H1 (cell line): ENCODE data around the gene SPINT2. TPM values are rescaled to one million over a fixed set of nuclear protein-coding genes. Genes with fewer than 3 reads are reported as not detected.

Experiments used
- CBX8 ChIP-seq: fragments of 300-800, 300-1000 bp; sonication (generic); IDR thresholded peaks from 2 replicates; pipeline ENCODE4 v1.7.1; 2016; ENCODE audit warnings: low read depth, low read length, borderline replicate concordance
- EP300 ChIP-seq, 2 experiments: IDR thresholded peaks; 1 replicate in 1 of 2; 2 replicates in 1 of 2; pipeline ENCODE4 v1.6.1; 2011 to 2012; ENCODE audit warnings: low read depth in 2 of 2, low read length in 2 of 2, mild to moderate bottlenecking in 2 of 2, borderline replicate concordance in 1 of 2, inconsistent platforms in 1 of 2, moderate library complexity in 1 of 2
- EZH2 ChIP-seq: fragments of 200-600 bp; sonication (generic); IDR thresholded peaks from 2 replicates; pipeline ENCODE4 v1.7.1; 2012; ENCODE audit warnings: low read depth, mild to moderate bottlenecking, moderate library complexity, low read length, inconsistent platforms; ENCODE audit not compliant: severe bottlenecking
- GTF2F1 ChIP-seq: IDR thresholded peaks from 2 replicates; pipeline ENCODE4 v1.6.1; 2012; ENCODE audit warnings: low read depth, low read length, improper control_type of control experiment, borderline replicate concordance
- POU5F1 ChIP-seq: IDR thresholded peaks from 2 replicates; pipeline ENCODE4 v1.6.1; 2011; ENCODE audit warnings: low read depth, mild to moderate bottlenecking, low read length, moderate library complexity
- RAD21 ChIP-seq, 2 experiments: IDR thresholded peaks in 1 of 2; conservative IDR thresholded peaks in 1 of 2; 2 replicates each; pipeline ENCODE4 v1.6.1; 2011; ENCODE audit warnings: low read depth in 2 of 2, low read length in 2 of 2, improper control_type of control experiment in 1 of 2, inconsistent platforms in 1 of 2, mild to moderate bottlenecking in 1 of 2, moderate library complexity in 1 of 2
- RXRA ChIP-seq: IDR thresholded peaks from 2 replicates; pipeline ENCODE4 v1.6.1; 2011; ENCODE audit warnings: low read depth, mild to moderate bottlenecking, low read length, moderate library complexity; ENCODE audit not compliant: insufficient read depth
- ZNF274 ChIP-seq: IDR thresholded peaks from 2 replicates; pipeline ENCODE4 v1.7.0; 2012; ENCODE audit warnings: low read length, borderline replicate concordance; ENCODE audit errors: extremely low read depth
- polyA plus RNA-seq, 7 experiments: library from polyadenylated mRNA; depleted of rRNA in 3 of 7; stranded (reverse) in 5 of 7; unstranded in 2 of 7; fragments of >200 nt in 5 of 7; fragments of 200-250 nt in 2 of 7; gene quantifications; 1 replicate in 5 of 7; 2 replicates in 1 of 7; 4 replicates in 1 of 7; pipeline versions ENCODE4 v1.2.1 to v1.2.3, GENCODE V29; 2011 to 2013; ENCODE audit warnings: missing spikeins in 2 of 7, mixed read lengths in 2 of 7
- total RNA-seq: library from RNA; stranded (reverse); fragmentation: NEBNext Ultra II Directional; extraction: Animal tissue kit (Norgen Biotek cat#: 25700); gene quantifications from 2 replicates; pipeline ENCODE4 v1.2.1, GENCODE V29; 2021
- TF ChIP-seq, protein P1 (sequence below): fragments of 300-600 bp; sonication (generic); IDR thresholded peaks from 2 replicates; pipeline ENCODE4 v1.7.1; 2012; ENCODE audit warnings: low read length, moderate library complexity, mild to moderate bottlenecking, inconsistent platforms; ENCODE audit not compliant: insufficient replicate concordance

Gene SPINT2
- total and polyA plus RNA-seq, 2 of the 8 experiments (the other 6 are each of a cell fraction or from before 2014, with no cell fraction given): 294 to 296 TPM

- TF ChIP-seq EP300 (IDR thresholded peaks at IDR 0.05; ENCODE audit: borderline replicate concordance in 1 of 2, low read depth in 2 of 2, low read length in 2 of 2) (no peak), CBX8 (no peak), RXRA (no peak), RAD21 (IDR thresholded peaks at IDR 0.05 in 1 of 2, conservative IDR thresholded peaks at IDR 0.05 in 1 of 2; ENCODE audit: low read depth in 2 of 2, low read length in 2 of 2) (no peak), POU5F1 (no peak), ZNF274 (no peak), EZH2 (no peak), GTF2F1 (no peak)
- TF ChIP-seq, protein P1, sequence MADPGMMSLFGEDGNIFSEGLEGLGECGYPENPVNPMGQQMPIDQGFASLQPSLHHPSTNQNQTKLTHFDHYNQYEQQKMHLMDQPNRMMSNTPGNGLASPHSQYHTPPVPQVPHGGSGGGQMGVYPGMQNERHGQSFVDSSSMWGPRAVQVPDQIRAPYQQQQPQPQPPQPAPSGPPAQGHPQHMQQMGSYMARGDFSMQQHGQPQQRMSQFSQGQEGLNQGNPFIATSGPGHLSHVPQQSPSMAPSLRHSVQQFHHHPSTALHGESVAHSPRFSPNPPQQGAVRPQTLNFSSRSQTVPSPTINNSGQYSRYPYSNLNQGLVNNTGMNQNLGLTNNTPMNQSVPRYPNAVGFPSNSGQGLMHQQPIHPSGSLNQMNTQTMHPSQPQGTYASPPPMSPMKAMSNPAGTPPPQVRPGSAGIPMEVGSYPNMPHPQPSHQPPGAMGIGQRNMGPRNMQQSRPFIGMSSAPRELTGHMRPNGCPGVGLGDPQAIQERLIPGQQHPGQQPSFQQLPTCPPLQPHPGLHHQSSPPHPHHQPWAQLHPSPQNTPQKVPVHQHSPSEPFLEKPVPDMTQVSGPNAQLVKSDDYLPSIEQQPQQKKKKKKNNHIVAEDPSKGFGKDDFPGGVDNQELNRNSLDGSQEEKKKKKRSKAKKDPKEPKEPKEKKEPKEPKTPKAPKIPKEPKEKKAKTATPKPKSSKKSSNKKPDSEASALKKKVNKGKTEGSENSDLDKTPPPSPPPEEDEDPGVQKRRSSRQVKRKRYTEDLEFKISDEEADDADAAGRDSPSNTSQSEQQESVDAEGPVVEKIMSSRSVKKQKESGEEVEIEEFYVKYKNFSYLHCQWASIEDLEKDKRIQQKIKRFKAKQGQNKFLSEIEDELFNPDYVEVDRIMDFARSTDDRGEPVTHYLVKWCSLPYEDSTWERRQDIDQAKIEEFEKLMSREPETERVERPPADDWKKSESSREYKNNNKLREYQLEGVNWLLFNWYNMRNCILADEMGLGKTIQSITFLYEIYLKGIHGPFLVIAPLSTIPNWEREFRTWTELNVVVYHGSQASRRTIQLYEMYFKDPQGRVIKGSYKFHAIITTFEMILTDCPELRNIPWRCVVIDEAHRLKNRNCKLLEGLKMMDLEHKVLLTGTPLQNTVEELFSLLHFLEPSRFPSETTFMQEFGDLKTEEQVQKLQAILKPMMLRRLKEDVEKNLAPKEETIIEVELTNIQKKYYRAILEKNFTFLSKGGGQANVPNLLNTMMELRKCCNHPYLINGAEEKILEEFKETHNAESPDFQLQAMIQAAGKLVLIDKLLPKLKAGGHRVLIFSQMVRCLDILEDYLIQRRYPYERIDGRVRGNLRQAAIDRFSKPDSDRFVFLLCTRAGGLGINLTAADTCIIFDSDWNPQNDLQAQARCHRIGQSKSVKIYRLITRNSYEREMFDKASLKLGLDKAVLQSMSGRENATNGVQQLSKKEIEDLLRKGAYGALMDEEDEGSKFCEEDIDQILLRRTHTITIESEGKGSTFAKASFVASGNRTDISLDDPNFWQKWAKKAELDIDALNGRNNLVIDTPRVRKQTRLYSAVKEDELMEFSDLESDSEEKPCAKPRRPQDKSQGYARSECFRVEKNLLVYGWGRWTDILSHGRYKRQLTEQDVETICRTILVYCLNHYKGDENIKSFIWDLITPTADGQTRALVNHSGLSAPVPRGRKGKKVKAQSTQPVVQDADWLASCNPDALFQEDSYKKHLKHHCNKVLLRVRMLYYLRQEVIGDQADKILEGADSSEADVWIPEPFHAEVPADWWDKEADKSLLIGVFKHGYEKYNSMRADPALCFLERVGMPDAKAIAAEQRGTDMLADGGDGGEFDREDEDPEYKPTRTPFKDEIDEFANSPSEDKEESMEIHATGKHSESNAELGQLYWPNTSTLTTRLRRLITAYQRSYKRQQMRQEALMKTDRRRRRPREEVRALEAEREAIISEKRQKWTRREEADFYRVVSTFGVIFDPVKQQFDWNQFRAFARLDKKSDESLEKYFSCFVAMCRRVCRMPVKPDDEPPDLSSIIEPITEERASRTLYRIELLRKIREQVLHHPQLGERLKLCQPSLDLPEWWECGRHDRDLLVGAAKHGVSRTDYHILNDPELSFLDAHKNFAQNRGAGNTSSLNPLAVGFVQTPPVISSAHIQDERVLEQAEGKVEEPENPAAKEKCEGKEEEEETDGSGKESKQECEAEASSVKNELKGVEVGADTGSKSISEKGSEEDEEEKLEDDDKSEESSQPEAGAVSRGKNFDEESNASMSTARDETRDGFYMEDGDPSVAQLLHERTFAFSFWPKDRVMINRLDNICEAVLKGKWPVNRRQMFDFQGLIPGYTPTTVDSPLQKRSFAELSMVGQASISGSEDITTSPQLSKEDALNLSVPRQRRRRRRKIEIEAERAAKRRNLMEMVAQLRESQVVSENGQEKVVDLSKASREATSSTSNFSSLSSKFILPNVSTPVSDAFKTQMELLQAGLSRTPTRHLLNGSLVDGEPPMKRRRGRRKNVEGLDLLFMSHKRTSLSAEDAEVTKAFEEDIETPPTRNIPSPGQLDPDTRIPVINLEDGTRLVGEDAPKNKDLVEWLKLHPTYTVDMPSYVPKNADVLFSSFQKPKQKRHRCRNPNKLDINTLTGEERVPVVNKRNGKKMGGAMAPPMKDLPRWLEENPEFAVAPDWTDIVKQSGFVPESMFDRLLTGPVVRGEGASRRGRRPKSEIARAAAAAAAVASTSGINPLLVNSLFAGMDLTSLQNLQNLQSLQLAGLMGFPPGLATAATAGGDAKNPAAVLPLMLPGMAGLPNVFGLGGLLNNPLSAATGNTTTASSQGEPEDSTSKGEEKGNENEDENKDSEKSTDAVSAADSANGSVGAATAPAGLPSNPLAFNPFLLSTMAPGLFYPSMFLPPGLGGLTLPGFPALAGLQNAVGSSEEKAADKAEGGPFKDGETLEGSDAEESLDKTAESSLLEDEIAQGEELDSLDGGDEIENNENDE: no peak
Measured at GRCh38 chr19:38319421-38320258, 55.3 kb downstream of the SPINT2 start, which contains the start of gene KCNK6 (continued).
